OCI-M2 (cell line): ENCODE data around the gene FBLN5.
"Not testable (repeated sequence)": the region's sequence is repeated elsewhere in the genome, so short reads cannot be mapped to it uniquely, and the experiment has no call there.

Experiments used
- DNase-seq: peaks from one replicate; lab custom pipeline; 2025; ENCODE audit not compliant: unreplicated experiment; lab: John Stamatoyannopoulos, UW

The FBLN5 gene

GRCh38 chr14:91910196-91910595 is 37.3 kb downstream of the FBLN5 start:
- DNase-seq, result no peak

GRCh38 chr14:91906374-91906773 is 41.1 kb downstream of the FBLN5 start:
- DNase-seq, result no peak

DNA sequence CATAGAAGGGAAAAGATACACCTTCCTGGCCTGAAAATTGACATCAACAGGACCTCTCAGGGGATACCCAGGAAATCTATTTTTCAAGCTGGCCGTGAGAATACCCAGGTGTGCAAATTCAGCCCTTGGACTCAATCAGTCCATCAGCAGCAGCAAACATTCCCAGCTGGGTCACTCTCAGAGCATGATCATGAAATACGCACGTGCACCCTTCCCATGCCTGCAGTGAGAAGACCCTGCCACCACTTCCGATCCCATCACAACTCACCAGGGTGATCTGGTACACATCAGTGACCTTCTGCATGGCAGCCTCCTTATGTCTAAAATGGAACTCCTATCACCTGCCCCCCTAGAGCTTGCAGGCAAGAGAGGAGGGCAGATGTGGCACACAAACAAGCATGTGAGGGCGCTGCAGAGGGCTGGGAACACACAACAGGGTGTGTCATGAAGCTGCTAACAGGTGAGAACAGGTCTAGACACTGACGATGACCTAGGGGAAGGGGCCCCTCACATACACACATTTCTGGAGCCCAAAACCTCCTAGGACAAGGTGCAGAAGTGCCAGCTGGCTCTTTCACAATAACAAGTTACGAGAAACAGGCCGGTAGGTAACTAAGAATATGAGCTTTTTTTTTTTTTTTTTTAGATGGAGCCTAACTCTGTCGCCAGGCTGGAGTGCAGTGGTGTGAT is 42.4 kb downstream of the FBLN5 start:
- no peak for DNase-seq

DNA sequence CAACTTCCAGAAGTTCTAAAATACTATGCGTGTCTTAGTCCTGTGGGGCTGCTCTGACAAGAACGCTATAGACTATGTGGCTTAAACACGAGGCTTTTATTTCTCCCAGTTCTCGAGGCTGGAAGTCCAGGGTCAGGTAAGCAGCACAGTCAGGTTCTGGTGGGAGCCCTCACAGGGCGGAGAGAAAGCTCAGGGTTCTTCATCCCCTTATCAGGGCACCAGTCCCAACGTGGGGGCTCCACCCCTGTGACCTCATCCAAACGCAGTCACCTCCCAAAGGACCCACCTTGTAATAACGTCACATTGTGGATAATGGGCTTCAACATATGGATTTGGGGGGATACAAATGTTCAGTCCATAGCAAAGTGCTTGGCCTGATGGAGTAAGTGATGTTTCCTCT is 43.0 kb downstream of the FBLN5 start:
- DNase-seq, result no peak

DNA sequence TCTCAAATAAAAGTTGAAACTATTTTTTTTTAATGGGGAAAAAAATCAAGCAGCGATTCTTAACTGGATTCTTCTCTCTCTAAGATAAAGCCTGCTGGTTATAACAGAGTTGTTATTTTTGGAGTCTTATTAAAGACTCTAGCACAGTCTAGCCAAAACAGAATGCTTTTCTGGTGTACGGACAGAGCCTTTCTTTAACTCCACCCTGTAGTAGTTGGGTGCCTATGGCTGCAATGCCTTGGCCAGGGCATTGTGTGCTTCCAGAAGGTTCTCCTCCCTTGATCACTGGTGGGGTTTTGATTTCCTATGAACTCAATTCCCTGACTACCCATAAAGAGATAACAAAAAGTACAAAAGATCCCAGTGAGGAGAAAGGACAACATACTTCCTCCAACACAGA is 44.4 kb downstream of the FBLN5 start:
- no peak for DNase-seq

GRCh38 chr14:91902336-91902735 is 45.2 kb downstream of the FBLN5 start:
- no peak for DNase-seq

DNA sequence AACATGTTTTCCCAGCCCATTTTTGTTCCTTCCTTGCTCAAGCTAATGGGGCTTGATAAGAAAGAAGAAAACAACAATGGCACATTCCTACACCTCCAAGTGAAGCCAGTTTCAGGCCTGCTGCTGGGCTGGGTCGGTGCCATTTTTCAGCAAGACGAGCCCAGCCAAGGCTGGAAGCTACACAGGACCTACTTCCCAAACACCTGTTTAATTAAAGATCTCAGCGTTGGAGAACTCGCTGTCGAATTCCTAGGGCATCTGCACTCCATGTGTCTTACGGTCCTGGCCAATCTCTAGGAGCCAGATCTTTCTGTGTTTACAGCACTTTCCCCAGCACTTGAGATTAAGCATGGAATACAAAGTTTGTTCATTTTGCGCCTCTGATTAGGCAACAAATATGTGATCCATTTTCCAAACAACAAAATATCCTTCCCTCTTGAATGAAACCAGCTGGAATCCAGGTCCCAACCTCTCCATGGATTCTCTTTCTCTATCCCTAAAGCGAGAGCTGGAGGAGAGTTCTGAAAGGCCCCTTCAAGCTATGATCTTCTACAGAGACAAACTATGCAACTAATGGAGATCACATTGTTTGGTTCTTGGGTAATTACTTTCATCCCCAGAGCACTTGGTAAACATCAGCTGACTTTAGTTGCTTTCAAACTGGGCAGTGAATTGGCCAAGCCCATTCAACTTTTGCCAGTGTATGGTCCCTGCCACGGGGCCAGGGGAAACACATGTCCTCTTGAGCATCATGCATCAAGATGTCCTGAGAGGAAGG is 45.9 kb downstream of the FBLN5 start:
- no peak for DNase-seq

- DNase-seq, result no peak
Measured at GRCh38 chr14:91899806-91900205, 47.7 kb downstream of the FBLN5 start.

DNA sequence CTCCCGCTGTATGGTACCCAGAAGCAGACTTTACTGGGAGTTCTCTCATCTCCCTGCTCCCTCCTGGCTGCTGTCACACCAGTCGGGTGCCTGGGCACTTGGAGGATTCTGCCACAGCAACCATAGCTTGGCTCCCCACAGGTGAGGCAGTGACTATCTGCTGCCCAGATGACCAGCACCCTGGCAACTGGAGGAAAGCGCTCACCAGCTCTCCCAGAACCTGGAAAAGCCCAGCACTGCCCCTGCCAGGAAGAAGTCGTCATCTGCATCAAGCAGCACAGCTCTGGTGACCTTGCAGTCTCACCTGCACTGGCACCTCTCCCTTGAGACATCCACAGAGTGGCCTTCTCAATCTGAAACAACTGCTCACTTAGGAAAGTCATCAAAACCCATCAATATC is 48.3 kb downstream of the FBLN5 start:
- no peak for DNase-seq

- no peak for DNase-seq
Measured at GRCh38 chr14:91898372-91898771, 49.1 kb downstream of the FBLN5 start.

- not testable (repeated sequence) for DNase-seq
Measured at GRCh38 chr14:91897716-91898115, 49.8 kb downstream of the FBLN5 start.

- no peak for DNase-seq
Measured at GRCh38 chr14:91897106-91897701, 50.3 kb downstream of the FBLN5 start.

DNA sequence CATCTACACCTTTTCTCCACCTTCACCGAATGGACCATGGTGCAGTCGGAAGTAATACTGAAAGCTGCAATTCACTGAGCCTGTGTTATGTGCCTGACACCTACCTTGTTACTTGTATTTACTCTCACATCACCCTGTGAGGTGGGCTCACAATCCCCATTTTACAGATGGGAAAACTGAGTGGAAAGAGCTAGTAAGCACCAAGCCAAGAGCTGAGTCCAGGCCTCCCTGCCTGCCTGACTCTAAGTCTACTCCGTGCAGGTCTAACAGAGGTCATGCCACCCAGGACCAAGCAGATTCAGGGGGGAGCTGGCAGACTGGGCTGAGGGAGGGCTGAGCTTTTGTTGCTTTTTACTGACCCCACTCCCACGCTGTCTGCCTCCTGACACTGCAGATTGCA is 51.1 kb downstream of the FBLN5 start:
- DNase-seq, result no peak

GRCh38 chr14:91893669-91894068 is 53.8 kb downstream of the FBLN5 start:
- no peak for DNase-seq

GRCh38 chr14:91893007-91893406 is 54.5 kb downstream of the FBLN5 start:
- no peak for DNase-seq

DNA sequence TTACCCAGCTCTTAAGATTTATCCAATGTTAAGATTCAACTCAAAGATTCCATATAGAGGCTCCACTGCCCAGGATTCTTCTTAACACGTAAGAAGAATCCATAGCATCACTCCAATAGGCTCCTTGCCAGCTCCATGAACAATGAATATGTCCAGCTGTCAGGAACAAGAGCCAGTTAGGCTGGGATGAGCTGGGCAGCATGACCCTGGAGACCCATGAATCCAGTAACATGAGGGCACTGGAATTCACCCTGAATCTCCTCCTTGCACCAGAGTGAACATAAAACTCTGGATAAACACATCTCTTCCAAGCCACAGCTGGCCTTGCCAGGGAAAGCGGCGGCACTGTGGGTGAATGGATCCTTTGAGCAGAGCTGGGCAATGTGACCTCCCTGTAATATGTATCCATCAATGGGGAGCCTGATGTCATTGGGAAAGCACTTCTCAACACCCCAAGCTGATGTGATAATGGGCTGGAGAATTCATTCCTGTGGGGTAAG is 55.7 kb downstream of the FBLN5 start:
- no peak for DNase-seq

DNA sequence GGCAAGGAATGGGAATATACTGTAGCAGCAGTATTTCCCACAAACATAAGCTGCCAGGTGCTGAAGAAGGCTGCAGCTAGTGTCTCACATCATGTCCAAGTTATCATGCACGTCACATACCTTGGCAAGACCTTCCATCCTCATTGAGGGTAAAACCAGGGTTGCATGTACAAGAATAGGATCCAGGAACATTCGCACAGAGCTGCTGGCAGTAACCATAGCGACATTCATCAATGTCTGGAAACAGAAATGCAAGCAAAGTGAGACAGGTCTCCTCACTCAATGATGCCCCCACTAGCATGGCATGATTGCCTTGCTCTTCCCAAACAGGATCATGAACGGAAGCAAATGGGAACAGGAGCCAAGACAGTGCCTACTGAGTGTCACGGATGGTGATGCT is 56.4 kb downstream of the FBLN5 start:
- DNase-seq, result no peak

DNA sequence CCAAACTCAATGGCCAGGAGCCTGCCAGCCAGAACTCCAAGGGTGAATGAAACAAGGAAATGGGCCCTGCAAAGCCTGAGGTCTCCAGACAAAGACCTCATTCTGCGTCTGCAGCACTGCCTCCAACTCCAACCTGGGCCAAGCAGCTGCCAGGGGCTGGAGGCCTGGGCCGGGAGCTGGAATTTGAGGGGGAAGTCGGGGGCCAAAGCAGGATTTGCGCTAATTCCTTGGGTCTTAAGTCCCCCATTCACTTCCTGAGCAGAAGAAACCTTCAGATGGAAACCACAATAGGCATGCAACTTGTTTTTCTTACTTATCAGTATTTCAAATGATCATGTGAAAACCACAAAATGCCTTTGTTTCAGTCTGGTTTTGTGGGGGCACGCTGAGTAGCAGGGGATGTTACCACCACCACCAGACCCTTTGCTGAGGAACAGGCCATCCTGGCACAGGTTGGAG is 57.2 kb downstream of the FBLN5 start:
- DNase-seq, result no peak

GRCh38 chr14:91889477-91890211 is 57.9 kb downstream of the FBLN5 start:
- no peak for DNase-seq

DNA sequence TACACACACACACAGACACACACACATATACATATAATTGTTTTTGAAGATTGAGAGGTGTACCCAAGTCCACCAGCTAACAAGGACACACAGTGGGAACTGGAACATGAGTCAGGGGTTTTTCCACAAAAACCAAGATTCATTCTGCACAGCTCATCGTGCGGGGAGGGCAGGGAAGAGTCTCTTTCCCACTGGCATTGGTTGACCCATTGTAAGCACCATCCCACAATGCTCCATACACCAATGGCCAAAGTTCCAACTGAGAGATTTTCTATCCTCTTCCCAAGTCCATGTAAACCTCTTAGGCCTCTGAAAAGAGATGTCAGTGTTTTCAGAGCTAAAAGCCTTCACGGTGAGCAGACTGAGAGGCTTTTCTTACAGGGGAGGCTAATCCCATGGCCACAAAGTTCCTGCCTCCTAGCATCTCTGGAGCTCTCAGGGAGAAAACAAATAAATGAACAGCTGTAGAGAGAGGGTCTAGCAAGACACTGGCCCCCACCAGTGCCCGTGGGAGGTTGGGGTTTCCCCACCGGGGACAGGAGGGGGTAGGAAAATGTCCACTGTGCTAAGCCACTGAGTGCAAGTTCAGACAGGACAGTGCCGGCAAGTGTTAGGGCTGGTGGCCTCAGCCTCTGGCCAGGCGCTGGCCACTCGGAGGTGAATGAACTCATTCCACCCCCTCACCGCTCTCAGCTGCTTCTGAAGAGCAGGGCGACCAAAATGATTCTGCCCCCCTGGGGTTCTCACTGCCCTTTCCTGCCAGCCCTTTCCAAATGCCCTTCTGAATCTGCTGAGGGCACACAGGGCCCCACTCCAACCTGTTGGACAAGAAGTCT is 58.6 kb downstream of the FBLN5 start:
- DNase-seq, result no peak
